HG02763 (cell line): ENCODE measurements around the gene CACNA1C.

Experiments
- ATAC-seq: cut with Tn5 transposase; IDR thresholded peaks from one replicate; pipeline ENCODE4 v1.9.1; 2021; ENCODE audit warnings: mild to moderate bottlenecking, moderate library complexity; ENCODE audit not compliant: unreplicated experiment

Gene CACNA1C

DNA sequence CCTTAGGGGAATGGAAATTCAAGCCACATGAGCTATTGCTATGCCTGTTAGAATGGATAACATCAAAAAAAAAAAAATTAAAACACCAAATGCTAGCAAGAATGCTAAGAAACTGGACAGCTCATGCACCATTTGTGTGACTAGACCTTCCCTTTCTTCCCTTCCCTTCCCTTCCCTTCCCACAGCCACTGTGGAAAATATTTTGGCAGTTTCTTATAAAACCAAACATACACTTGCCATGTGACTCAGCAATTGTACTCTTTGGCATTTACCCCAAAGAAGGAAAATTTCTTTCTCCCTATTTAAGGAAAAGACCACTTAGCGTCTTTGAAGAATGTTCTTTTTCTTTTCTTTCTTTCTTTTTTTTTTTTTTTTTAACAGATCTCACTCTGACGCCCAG lies 692.9 kb downstream of the CACNA1C start:
- ATAC-seq: no peak
